Ovary (tissue), 9 donors: Measurements from ENCODE around the gene FLVCR2. TPM values are rescaled to one million over a fixed set of nuclear protein-coding genes. Genes with fewer than 3 reads are reported as not detected.

Experiments used
- DNase-seq, 5 donors: peaks; one replicate each; pipeline ENCODE4 v3.0.0-alpha.2; 2019 to 2020
- H3K27ac ChIP-seq, 2 donors: fragments of 200-600 bp; one replicate each; pipeline versions ENCODE4 v1.5.1 to v1.8.0; 2019 to 2022
- H3K27me3 ChIP-seq: fragments of 200-600 bp; one replicate; pipeline ENCODE4 v1.8.0; 2022
- H3K36me3 ChIP-seq: fragments of 200-600 bp; sonication (generic); one replicate; pipeline ENCODE4 v1.5.1; 2019
- H3K4me1 ChIP-seq: one replicate; pipeline ENCODE4 v1.8.1; 2013; ENCODE audit warnings: mild to moderate bottlenecking, moderate library complexity; ENCODE audit not compliant: insufficient read depth
- H3K4me3 ChIP-seq: fragments of 200-600 bp; sonication (generic); one replicate; pipeline ENCODE4 v1.5.1; 2017
- H3K9me3 ChIP-seq, 2 donors: fragments of 200-600 bp in 1 of 2; sonication (generic) in 1 of 2; one replicate each; pipeline versions ENCODE4 v1.5.1 to v1.8.1; 2013 to 2019; ENCODE audit warnings: mild to moderate bottlenecking in 1 of 2, moderate library complexity in 1 of 2
- CTCF ChIP-seq, 3 donors: fragments of 450-650 bp in 2 of 3; fragments of 200-600 bp in 1 of 3; IDR thresholded peaks; one replicate each; pipeline versions ENCODE4 v1.5.1 to v1.8.0; 2016 to 2022; ENCODE audit warnings: antibody characterized with exemption in 3 of 3, mild to moderate bottlenecking in 1 of 3
- EP300 ChIP-seq: sonication (generic); formaldehyde crosslinking; IDR thresholded peaks from one replicate; pipeline ENCODE4 v1.6.1; 2017; ENCODE audit warnings: antibody characterized with exemption
- POLR2A ChIP-seq: fragments of 450-650 bp; IDR thresholded peaks from one replicate; pipeline ENCODE4 v1.6.1; 2017; ENCODE audit warnings: antibody characterized with exemption, mild to moderate bottlenecking, moderate library complexity
- WGBS, 3 donors: extraction: QIAGEN DNeasy Blood & Tissue Kit in 1 of 3; methylation state at CpG; one replicate each; pipeline versions ENCODE4 v1.1.5 to v1.1.7; 2013 to 2017; 5-methylcytosine and 5-hydroxymethylcytosine counted together
- intact Hi-C, 4 donors: fragments of 100-400 bp; cut with DNase I; formaldehyde crosslinking; loops; one replicate each; pipeline versions ENCODE4 v1.11.0 to v1.15.1; 2022 to 2023
- polyA plus RNA-seq, 2 donors: library from polyadenylated mRNA; stranded (reverse); fragments of 200-250 nt in 1 of 2; fragments of 350-450 nt in 1 of 2; fragmentation: Illumina TruSeq in 1 of 2; extraction: RNeasy Lipid Tissue Mini Kit (QIAGEN cat#74804) in 1 of 2; gene quantifications; one replicate each; pipeline ENCODE4 v1.2.3, GENCODE V29; 2013 to 2014
- total RNA-seq, 7 donors: library from RNA; depleted of rRNA in 2 of 7; stranded (reverse); fragments of >200 nt in 2 of 7; fragmentation: NEBNext Ultra II Directional in 3 of 7; extraction: Animal tissue kit (Norgen Biotek cat#: 25700) in 3 of 7; gene quantifications; one replicate each; pipeline versions ENCODE4 v1.1.0 to v1.2.4, GENCODE V29; 2016 to 2023
- donor health status: DM: no; HTN: no; CAD: no; lungs with moderate emphysema.
- donor health status: DM: no; HTN: no; CAD: no.
- donor health status: Bipolar disorder and iron deficiency.
- donor health status: DM: yes; HTN: yes; CAD: no.
- donor health status: DM: no; HTN: no; CAD: no.
- donor health status: DM: yes; HTN: yes; CAD: no.

Gene FLVCR2
- total and polyA plus RNA-seq, 9 donors, result 1.5 to 18.4 (median 4.4) TPM

- H3K27ac ChIP-seq, result no peak overlapping the region
- TF ChIP-seq EP300, result no peak
- TF ChIP-seq POLR2A, result no peak
- TF ChIP-seq CTCF (IDR thresholded peaks at IDR 0.05), result no peak
- no peaks in the 10 kb centered on the region for H3K4me1 ChIP-seq
- intact Hi-C loops, result no loop called here
- no peaks in the 10 kb centered on the region for H3K36me3 ChIP-seq
- no peak overlapping the region for H3K4me3 ChIP-seq
- H3K27me3 ChIP-seq, result no peaks in the 10 kb centered on the region
- no peak for DNase-seq
- no peaks in the 10 kb centered on the region for H3K9me3 ChIP-seq
- 87 to 90% (median 89%) methylated on average over 13 of the region's 13 CpGs for WGBS, 3 donors
These were observed 32.5 kb upstream of the FLVCR2 start for GRCh38 chr14:75545907-75546306.

- Histone ChIP-seq H3K4me3 (no peak overlapping the region), H3K27ac (no peak overlapping the region), H3K4me1 (no peaks in the 10 kb centered on the region), H3K27me3 (no peaks in the 10 kb centered on the region), H3K36me3 (no peaks in the 10 kb centered on the region), H3K9me3 (no peaks in the 10 kb centered on the region)
- intact Hi-C loops, result no loop called here
- 89 to 90% (median 89%) methylated on average over 10 to 11 of the region's 11 CpGs for WGBS, 3 donors
- TF ChIP-seq POLR2A (no peak), CTCF (IDR thresholded peaks at IDR 0.05) (no peak), EP300 (no peak)
- no peak for DNase-seq
These were observed 30.7 kb upstream of the FLVCR2 start for GRCh38 chr14:75547552-75548250.

- no peaks in the 10 kb centered on the region for H3K27me3 ChIP-seq
- no peaks in the 10 kb centered on the region for H3K36me3 ChIP-seq
- H3K27ac ChIP-seq, result no peak overlapping the region
- DNase-seq, result no peak
- intact Hi-C loops, result no loop called here
- H3K4me1 ChIP-seq, result no peaks in the 10 kb centered on the region
- TF ChIP-seq CTCF (IDR thresholded peaks at IDR 0.05) (no peak), EP300 (no peak), POLR2A (no peak)
- WGBS, 3 donors, result 28 to 47% (median 32%) methylated on average over 6 to 7 of the region's 7 CpGs
- H3K9me3 ChIP-seq, result no peaks in the 10 kb centered on the region
- no peak overlapping the region for H3K4me3 ChIP-seq
These were observed 29.9 kb upstream of the FLVCR2 start for GRCh38 chr14:75548544-75548943.

- Histone ChIP-seq H3K27ac (no peak overlapping the region), H3K36me3 (no peaks in the 10 kb centered on the region), H3K27me3 (no peaks in the 10 kb centered on the region), H3K4me3 (no peak overlapping the region), H3K9me3 (no peaks in the 10 kb centered on the region), H3K4me1 (no peaks in the 10 kb centered on the region)
- TF ChIP-seq CTCF (IDR thresholded peaks at IDR 0.05) (no peak), EP300 (no peak), POLR2A (no peak)
- intact Hi-C loops, result no loop called here
- no peak for DNase-seq
- WGBS, 3 donors, result 76 to 91% (median 82%) methylated on average over 5 of the region's 5 CpGs
These were observed 29.3 kb upstream of the FLVCR2 start for GRCh38 chr14:75549169-75549568.
